SK-N-SH (cell line): ENCODE results near the gene PRDM5.

Experiments used
- MEF2A ChIP-seq: IDR thresholded peaks from 2 replicates; pipeline ENCODE4 v1.4.0; 2012; ENCODE audit warnings: low read depth, borderline replicate concordance
- POLR2AphosphoS5 ChIP-seq: IDR thresholded peaks from 2 replicates; pipeline ENCODE4 v1.6.1; 2012; ENCODE audit warnings: low read depth, low read length
- TAF1 ChIP-seq: IDR thresholded peaks from 2 replicates; pipeline ENCODE4 v1.6.1; 2012; ENCODE audit warnings: low read depth, mild to moderate bottlenecking, low read length, moderate library complexity, borderline replicate concordance
- TF ChIP-seq, protein P1 (sequence below): fragments of 200-600 bp; sonication (generic); IDR thresholded peaks from 2 replicates; pipeline ENCODE4 v1.6.1; 2017; ENCODE audit warnings: antibody characterized with exemption, mild to moderate bottlenecking, moderate library complexity
- TF ChIP-seq, protein P2 (sequence below): IDR thresholded peaks from 2 replicates; pipeline ENCODE4 v1.4.0; 2012; ENCODE audit warnings: low read depth, borderline replicate concordance
- TF ChIP-seq, protein P3 (sequence below): IDR thresholded peaks from 2 replicates; pipeline ENCODE4 v1.4.0; 2012; ENCODE audit warnings: low read depth

DNA sequence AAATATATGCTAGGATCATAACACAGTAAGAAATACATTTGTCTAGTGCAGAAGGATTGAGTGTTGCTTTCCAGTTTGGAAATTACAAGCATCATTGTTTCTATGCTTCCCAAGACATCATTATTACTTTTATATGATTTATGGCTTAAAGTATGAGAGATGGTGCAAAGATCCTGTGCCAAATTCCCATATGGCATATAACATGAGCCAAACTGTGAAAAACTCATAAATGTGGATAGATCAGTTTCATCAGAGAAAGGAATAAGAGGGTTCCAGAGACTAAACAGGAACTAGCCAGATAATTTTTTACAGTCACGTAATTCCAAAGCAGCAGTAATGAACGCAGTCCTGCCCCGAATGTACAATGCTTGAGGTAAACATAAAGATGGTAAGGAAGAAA, 126.3 kb downstream of the PRDM5 start:
- no peak for TF ChIP-seq MEF2A
- TF ChIP-seq, protein P1, sequence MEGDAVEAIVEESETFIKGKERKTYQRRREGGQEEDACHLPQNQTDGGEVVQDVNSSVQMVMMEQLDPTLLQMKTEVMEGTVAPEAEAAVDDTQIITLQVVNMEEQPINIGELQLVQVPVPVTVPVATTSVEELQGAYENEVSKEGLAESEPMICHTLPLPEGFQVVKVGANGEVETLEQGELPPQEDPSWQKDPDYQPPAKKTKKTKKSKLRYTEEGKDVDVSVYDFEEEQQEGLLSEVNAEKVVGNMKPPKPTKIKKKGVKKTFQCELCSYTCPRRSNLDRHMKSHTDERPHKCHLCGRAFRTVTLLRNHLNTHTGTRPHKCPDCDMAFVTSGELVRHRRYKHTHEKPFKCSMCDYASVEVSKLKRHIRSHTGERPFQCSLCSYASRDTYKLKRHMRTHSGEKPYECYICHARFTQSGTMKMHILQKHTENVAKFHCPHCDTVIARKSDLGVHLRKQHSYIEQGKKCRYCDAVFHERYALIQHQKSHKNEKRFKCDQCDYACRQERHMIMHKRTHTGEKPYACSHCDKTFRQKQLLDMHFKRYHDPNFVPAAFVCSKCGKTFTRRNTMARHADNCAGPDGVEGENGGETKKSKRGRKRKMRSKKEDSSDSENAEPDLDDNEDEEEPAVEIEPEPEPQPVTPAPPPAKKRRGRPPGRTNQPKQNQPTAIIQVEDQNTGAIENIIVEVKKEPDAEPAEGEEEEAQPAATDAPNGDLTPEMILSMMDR = no peak
- TF ChIP-seq TAF1 = no peak
- TF ChIP-seq POLR2AphosphoS5 = no peak
- TF ChIP-seq, protein P2, sequence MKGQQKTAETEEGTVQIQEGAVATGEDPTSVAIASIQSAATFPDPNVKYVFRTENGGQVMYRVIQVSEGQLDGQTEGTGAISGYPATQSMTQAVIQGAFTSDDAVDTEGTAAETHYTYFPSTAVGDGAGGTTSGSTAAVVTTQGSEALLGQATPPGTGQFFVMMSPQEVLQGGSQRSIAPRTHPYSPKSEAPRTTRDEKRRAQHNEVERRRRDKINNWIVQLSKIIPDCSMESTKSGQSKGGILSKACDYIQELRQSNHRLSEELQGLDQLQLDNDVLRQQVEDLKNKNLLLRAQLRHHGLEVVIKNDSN = no peak
- TF ChIP-seq, protein P3, sequence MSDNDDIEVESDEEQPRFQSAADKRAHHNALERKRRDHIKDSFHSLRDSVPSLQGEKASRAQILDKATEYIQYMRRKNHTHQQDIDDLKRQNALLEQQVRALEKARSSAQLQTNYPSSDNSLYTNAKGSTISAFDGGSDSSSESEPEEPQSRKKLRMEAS = no peak
